Activated T-cell treated with anti-CD3 and anti-CD28 coated beads, Interleukin-2, amount 50 U/mL, for 72 hours (primary cell): ENCODE data around the gene ACTR6. TPM values are rescaled to one million over a fixed set of nuclear protein-coding genes. Genes with fewer than 3 reads are reported as not detected.
"Not testable (repeated sequence)": the region's sequence is repeated elsewhere in the genome, so short reads cannot be mapped to it uniquely, and the experiment has no call there.

Experiments used
- ATAC-seq, 2 donors: fragments of 150-1000 bp; cut with Tn5 transposase; replicated peaks in 1 of 2; 2 replicates each; pipeline ENCODE4 v1.10.0; 2021; ENCODE audit warnings: moderate library complexity in 2 of 2, mild to moderate bottlenecking in 1 of 2
- DNase-seq, 2 donors: peaks; one replicate each; pipeline ENCODE4 v3.0.0; 2021 to 2022; ENCODE audit warnings: mixed read lengths in 1 of 2
- H3K27ac Mint-ChIP-seq: one replicate; pipeline ENCODE4 v1.8.0; 2022; ENCODE audit warnings: mild to moderate bottlenecking, moderate library complexity, mixed read lengths
- H3K27me3 Mint-ChIP-seq: one replicate; pipeline ENCODE4 v1.8.0; 2022; ENCODE audit warnings: low read depth, mixed read lengths
- H3K36me3 Mint-ChIP-seq, 2 donors: one replicate each; pipeline ENCODE4 v1.8.0; 2022; ENCODE audit warnings: mixed read lengths in 2 of 2, mild to moderate bottlenecking in 1 of 2; ENCODE audit not compliant: insufficient read depth in 2 of 2
- H3K4me1 Mint-ChIP-seq: one replicate; pipeline ENCODE4 v1.8.0; 2022; ENCODE audit warnings: low read depth, mixed read lengths
- H3K4me3 Mint-ChIP-seq, 2 donors: one replicate each; pipeline ENCODE4 v1.8.0; 2022; ENCODE audit warnings: mild to moderate bottlenecking in 2 of 2, mixed read lengths in 2 of 2, moderate library complexity in 2 of 2
- H3K9me3 Mint-ChIP-seq, 2 donors: one replicate each; pipeline ENCODE4 v1.8.0; 2022; ENCODE audit warnings: mixed read lengths in 2 of 2
- total RNA-seq, 2 donors: library from RNA; stranded (reverse); gene quantifications; one replicate each; pipeline ENCODE4 v1.2.3, GENCODE V29; 2022

The ACTR6 gene
- total RNA-seq, 2 donors from 2014 or later: 32.7 to 37.1 TPM

- H3K4me1 Mint-ChIP-seq: no peaks in the 10 kb centered on the region
- H3K27ac Mint-ChIP-seq: no peak overlapping the region
- H3K36me3 Mint-ChIP-seq: no peaks in the 10 kb centered on the region
- no peak overlapping the region for H3K4me3 Mint-ChIP-seq
- H3K27me3 Mint-ChIP-seq: no peaks in the 10 kb centered on the region
- H3K9me3 Mint-ChIP-seq: no peaks in the 10 kb centered on the region
- DNase-seq: no peak
- ATAC-seq: no peak
Measured at GRCh38 chr12:100243137-100243536, 42.5 kb downstream of the ACTR6 start.

GRCh38 chr12:100247765-100248164, 47.1 kb downstream of the ACTR6 start:
- no peaks in the 10 kb centered on the region for H3K4me1 Mint-ChIP-seq
- no peaks in the 10 kb centered on the region for H3K9me3 Mint-ChIP-seq
- no peaks in the 10 kb centered on the region for H3K27me3 Mint-ChIP-seq
- no peak overlapping the region for H3K4me3 Mint-ChIP-seq
- ATAC-seq (no peak), DNase-seq (no peak)
- H3K27ac Mint-ChIP-seq: no peak overlapping the region
- H3K36me3 Mint-ChIP-seq: no peaks in the 10 kb centered on the region

GRCh38 chr12:100248886-100249285, 48.3 kb downstream of the ACTR6 start:
- Mint-ChIP-seq H3K4me3 (no peak overlapping the region), H3K27me3 (no peaks in the 10 kb centered on the region), H3K4me1 (no peaks in the 10 kb centered on the region), H3K36me3 (no peaks in the 10 kb centered on the region), H3K27ac (no peak overlapping the region), H3K9me3 (no peaks in the 10 kb centered on the region)
- no peak for DNase-seq
- ATAC-seq: no peak

GRCh38 chr12:100249941-100250340, 49.3 kb downstream of the ACTR6 start:
- Mint-ChIP-seq H3K27ac (no peak overlapping the region), H3K4me3 (no peak overlapping the region)
- ATAC-seq: no peak

GRCh38 chr12:100251917-100252316, 51.3 kb downstream of the ACTR6 start:
- ATAC-seq (no peak), DNase-seq (no peak)
- Mint-ChIP-seq H3K27ac (no peak overlapping the region), H3K36me3 (no peaks in the 10 kb centered on the region), H3K4me1 (no peaks in the 10 kb centered on the region), H3K9me3 (no peaks in the 10 kb centered on the region), H3K4me3 (no peak overlapping the region), H3K27me3 (no peaks in the 10 kb centered on the region)

More at GRCh38 chr12:100249941-100250340, 49.3 kb downstream of the ACTR6 start:
- no peaks in the 10 kb centered on the region for H3K9me3 Mint-ChIP-seq
- DNase-seq: no peak
- no peaks in the 10 kb centered on the region for H3K27me3 Mint-ChIP-seq
- no peaks in the 10 kb centered on the region for H3K36me3 Mint-ChIP-seq
- no peaks in the 10 kb centered on the region for H3K4me1 Mint-ChIP-seq

- H3K9me3 Mint-ChIP-seq: no peaks in the 10 kb centered on the region
- no peak for ATAC-seq
- DNase-seq: no peak
- H3K27ac Mint-ChIP-seq: no peak overlapping the region
- no peaks in the 10 kb centered on the region for H3K27me3 Mint-ChIP-seq
- H3K36me3 Mint-ChIP-seq: peaks cover 2 to 3% of the 10 kb centered on the region in 2 donors
- H3K4me3 Mint-ChIP-seq: no peak overlapping the region
- H3K4me1 Mint-ChIP-seq: no peaks in the 10 kb centered on the region
Measured at GRCh38 chr12:100253437-100253836, 52.8 kb downstream of the ACTR6 start.

GRCh38 chr12:100254876-100255275, 54.3 kb downstream of the ACTR6 start:
- H3K27me3 Mint-ChIP-seq: no peaks in the 10 kb centered on the region
- no peaks in the 10 kb centered on the region for H3K9me3 Mint-ChIP-seq
- H3K4me3 Mint-ChIP-seq: no peak overlapping the region
- DNase-seq (no peak), ATAC-seq (no peak)
- no peaks in the 10 kb centered on the region for H3K4me1 Mint-ChIP-seq
- H3K36me3 Mint-ChIP-seq: peaks cover 2 to 3% of the 10 kb centered on the region in 2 donors
- H3K27ac Mint-ChIP-seq: no peak overlapping the region

GRCh38 chr12:100258127-100258526, 57.5 kb downstream of the ACTR6 start:
- ATAC-seq (no peak), DNase-seq (no peak)
- Mint-ChIP-seq H3K27ac (no peak overlapping the region), H3K36me3 (peaks cover 2 to 3% of the 10 kb centered on the region in 2 donors), H3K27me3 (no peaks in the 10 kb centered on the region), H3K4me3 (no peak overlapping the region), H3K9me3 (no peaks in the 10 kb centered on the region), H3K4me1 (no peaks in the 10 kb centered on the region)

- Mint-ChIP-seq H3K27me3 (no peaks in the 10 kb centered on the region), H3K27ac (no peak overlapping the region), H3K9me3 (no peaks in the 10 kb centered on the region), H3K4me3 (no peak overlapping the region), H3K4me1 (peaks cover 13% of the 10 kb centered on the region), H3K36me3 (peaks cover 2 to 3% of the 10 kb centered on the region in 2 donors)
- ATAC-seq (no peak), DNase-seq (no peak)
Measured at GRCh38 chr12:100263131-100263530, 62.5 kb downstream of the ACTR6 start.

GRCh38 chr12:100265107-100265506, 64.5 kb downstream of the ACTR6 start:
- not testable (repeated sequence) for H3K4me3 Mint-ChIP-seq, DNase-seq, H3K27me3 Mint-ChIP-seq, H3K9me3 Mint-ChIP-seq, H3K27ac Mint-ChIP-seq, ATAC-seq, H3K36me3 Mint-ChIP-seq
- peaks cover 28% of the 10 kb centered on the region for H3K4me1 Mint-ChIP-seq

GRCh38 chr12:100265732-100266584, 65.3 kb downstream of the ACTR6 start:
- DNase-seq: no peak
- H3K27me3 Mint-ChIP-seq: no peaks in the 10 kb centered on the region
- peak overlapping the region; percentile 98 for H3K27ac Mint-ChIP-seq
- peak overlapping the region; percentile 99 for H3K4me3 Mint-ChIP-seq
- ATAC-seq: peak in 1 of 2 donors; percentile 1
- peaks cover 32% of the 10 kb centered on the region for H3K4me1 Mint-ChIP-seq
- peaks cover 2% of the 10 kb centered on the region in 2 donors for H3K36me3 Mint-ChIP-seq
- no peaks in the 10 kb centered on the region for H3K9me3 Mint-ChIP-seq

GRCh38 chr12:100266585-100266834, 65.9 kb downstream of the ACTR6 start:
- Mint-ChIP-seq H3K36me3 (peaks cover 2% of the 10 kb centered on the region in 2 donors), H3K4me3 (peak overlapping the region; percentile 99), H3K27ac (peak overlapping the region; percentile 98), H3K27me3 (no peaks in the 10 kb centered on the region), H3K9me3 (no peaks in the 10 kb centered on the region), H3K4me1 (peaks cover 37% of the 10 kb centered on the region)
- ATAC-seq (peak; percentile 85 to 87), DNase-seq (no peak)

- H3K27me3 Mint-ChIP-seq: no peaks in the 10 kb centered on the region
- DNase-seq (peak; percentile 95), ATAC-seq (peak; percentile 91 to 94)
- H3K27ac Mint-ChIP-seq: peak within 1 kb of the TSS; percentile 98
- peak within 1 kb of the TSS; percentile 99 for H3K4me3 Mint-ChIP-seq
- H3K4me1 Mint-ChIP-seq: peaks cover 41% of the 10 kb centered on the region
- H3K36me3 Mint-ChIP-seq: peaks cover 2% of the 10 kb centered on the region in 2 donors
- no peaks in the 10 kb centered on the region for H3K9me3 Mint-ChIP-seq
Measured at GRCh38 chr12:100266835-100267602, 66.4 kb downstream of the ACTR6 start, which contains the start of the genes DEPDC4 and SCYL2. TSS of gene DEPDC4 (minus strand) at chr12:100267079. CDS start at chr12:100267076, 3 bp downstream. TSS of gene SCYL2 (plus strand) at chr12:100267177. CDS start at chr12:100282971, 15,794 bp downstream.
